NK-92 (cell line): ENCODE data around the gene CDK8.

ENCODE experiments used
- DNase-seq: peaks from one replicate; lab custom pipeline; 2025; ENCODE audit not compliant: unreplicated experiment; lab: John Stamatoyannopoulos, UW

Gene CDK8

DNA sequence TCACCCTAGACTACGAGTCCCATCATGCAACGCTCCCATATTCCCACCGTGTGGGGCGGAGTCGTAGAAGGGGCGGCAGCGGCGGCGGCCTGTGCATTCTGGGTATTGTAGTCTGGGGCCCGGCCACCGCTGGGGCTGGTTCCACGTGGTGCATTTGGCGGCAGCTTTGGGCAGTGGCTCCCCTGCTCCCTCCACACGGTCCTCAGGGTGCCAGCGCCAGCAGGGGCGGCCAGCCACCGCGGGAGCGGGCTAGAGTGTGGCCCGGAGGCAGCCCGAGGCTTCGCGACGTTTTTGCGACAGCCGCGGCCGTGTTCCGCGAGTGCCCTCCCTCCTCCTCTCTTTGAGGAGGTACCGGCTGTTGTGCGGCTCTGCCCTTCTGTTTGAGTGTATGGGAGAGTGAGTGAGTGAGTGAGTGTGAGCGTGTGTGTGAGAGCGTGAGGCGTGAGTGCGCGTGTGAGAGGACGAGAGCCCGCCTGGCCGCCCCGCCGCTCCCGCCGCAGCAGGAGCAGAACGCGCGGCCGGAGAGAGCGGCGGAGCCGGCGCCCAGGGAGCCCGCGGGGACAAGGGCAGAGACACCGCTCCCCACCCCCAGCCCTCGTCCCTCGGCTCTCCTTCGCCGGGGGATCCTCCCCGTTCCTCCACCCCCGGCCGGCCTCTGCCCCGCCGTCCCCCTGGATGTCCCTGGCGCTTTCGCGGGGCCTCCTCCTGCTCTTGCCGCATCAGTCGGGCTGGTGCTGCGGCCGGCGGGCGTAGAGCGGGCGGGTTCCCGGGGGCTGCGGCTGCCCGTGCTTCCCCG is at the start of gene CDK8:
Gene CDK8, plus strand, starts transcription at position 343 of the 796 bp plus-strand sequence. CDS start 513 bp downstream, outside the sequence.
- DNase-seq: peak; percentile 56

DNA sequence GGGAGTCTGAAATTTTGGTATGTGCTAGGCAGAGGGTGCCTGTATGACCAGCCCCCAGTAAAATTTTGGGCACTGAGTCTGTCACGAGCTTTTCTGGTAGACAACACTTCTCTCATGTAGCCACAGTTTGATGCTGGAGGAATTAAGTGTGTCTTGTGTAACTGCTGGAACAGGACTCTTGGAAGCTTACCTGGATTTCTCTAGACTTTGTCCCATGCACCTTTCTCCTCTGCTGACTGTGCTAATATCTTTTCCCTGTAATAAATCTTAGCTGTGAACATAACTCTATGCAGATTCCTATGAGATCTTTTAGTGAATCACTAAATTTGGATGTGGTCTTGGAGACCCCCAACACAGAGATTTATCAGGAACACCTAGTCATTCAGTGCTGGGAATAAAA is 45.6 kb upstream of the CDK8 start:
- DNase-seq: no peak

DNA sequence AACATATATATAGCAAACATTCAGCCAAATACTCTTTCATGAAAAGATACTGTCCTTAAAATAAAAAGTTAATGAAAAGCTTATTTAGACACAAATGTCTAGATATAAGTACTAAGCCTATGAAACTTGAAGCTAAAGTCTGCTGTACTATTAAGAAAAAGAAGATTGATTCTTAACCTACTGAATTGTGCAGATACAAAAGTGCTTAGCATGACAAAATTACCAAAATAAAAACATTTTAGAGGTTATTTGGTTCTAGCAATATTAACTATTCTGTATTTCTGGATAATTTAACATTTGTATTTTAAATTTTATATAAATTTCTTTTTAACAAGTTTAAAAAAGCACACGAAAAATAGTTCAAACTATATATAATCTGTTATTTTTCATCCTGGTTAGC is 40.6 kb upstream of the CDK8 start:
- no peak for DNase-seq

GRCh38 chr13:26213982-26214381 is 39.9 kb upstream of the CDK8 start:
- no peak for DNase-seq

DNA sequence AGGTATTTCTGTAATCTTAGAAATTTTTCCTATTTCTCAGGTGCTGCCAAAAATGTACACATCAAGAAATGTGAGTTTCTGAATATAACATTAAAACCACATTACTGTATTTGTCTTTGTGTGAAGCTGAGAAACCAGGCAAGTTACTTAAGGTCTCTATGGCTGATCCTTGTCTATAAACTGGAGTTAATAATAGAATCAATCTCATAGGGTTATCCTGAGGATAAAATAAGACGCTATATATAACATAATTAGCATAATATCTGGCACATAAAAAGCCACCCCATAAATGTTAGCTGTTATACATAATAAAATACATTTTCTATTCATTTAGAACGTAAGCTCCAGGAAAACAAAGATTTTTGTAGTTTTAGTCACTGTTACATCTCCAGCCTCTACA is 37.9 kb upstream of the CDK8 start:
- DNase-seq: no peak

- no peak for DNase-seq
Observed at GRCh38 chr13:26219726-26220125, 34.2 kb upstream of the CDK8 start.

GRCh38 chr13:26220575-26220974 is 33.4 kb upstream of the CDK8 start:
- DNase-seq: no peak

GRCh38 chr13:26221399-26221720 is 32.6 kb upstream of the CDK8 start:
- DNase-seq: no peak

DNA sequence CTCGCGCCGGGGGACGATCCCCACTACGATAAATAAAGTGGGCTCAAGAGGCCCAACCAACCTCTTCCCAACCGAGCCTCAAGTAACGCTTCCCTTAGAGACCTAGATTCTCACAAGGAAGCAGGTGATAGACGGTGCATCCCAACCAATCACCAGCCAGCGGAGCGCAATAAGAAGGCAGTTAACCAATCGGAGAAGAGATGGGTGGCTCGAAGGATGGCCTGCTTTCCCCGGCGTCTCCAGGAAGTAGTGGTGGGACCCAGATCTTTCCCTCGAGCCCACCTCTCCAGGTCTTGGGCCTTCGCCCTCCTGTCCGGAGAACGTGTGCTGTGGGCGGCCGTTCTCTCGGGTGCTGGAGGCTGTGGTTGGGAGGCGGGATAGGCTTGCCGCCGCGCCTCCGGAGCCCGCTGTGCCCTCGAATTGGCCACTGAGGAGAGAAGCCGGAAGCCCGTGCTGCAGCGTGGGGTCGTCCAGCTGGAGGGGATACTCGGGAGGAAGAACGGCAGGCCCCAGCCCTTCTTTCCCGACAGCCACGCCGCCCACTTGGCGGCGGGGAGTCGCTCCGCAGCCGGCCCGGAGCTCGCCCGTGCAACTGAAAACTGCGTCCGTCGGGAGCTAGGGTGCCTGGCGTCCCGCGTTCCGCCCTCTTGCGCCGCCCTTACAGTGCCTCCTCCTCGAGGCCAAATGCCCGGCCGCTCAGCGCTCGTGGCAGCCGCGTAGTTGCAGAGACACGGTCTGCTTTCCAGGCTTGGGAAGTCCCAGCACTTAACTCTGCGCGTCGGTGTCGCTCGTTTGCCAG is 32.0 kb upstream of the CDK8 start, which contains the start of gene RNF6:
Gene RNF6, minus strand, starts transcription at position 594 of the 799 bp plus-strand sequence. CDS start 2,665 bp downstream, outside the sequence.
- DNase-seq: peak; percentile 37

- DNase-seq: no peak
Observed at GRCh38 chr13:26222520-26223046, 31.3 kb upstream of the CDK8 start.

GRCh38 chr13:26225896-26226617 is 27.9 kb upstream of the CDK8 start:
- DNase-seq: no peak

DNA sequence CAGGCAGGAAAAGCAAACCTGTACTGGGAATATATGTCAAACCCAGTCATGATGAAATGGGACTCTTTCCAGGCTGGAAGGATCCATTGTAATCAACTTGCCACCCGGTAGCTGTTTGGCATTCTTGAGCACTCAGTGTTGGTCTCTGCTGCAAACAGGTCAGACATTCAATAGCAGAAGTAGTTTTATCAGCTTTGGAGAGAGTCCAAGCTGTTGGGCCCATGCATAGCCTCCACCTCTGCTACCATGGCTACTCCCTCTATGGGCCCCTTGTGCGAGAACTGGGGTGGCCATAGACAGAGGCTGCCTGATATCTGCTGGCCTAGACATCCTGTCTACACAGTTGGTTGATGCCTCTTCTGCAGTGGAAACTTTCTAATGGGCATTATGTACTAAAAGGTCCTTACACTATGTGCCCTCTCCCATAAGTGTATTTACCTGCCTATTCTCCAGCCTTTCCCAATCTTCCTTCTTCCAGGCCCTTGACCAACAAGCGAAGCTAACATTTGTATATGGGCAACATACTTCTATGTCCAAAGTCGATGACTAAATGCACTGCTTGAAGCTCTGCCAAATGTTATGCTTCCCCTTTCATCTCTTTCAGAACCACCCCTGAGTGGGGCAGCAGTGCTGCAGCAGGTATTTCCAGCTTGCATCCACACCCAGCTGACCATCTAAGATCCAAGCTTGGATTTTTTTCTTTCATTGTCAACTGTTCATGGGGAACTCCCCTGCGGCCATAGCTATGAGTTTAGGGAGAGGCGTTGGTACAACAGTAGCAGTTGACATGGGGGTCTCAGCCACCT is 26.6 kb upstream of the CDK8 start:
- no peak for DNase-seq

GRCh38 chr13:26228096-26228495 is 25.8 kb upstream of the CDK8 start:
- DNase-seq: no peak

GRCh38 chr13:26229080-26229615 is 24.8 kb upstream of the CDK8 start:
- DNase-seq: no peak

DNA sequence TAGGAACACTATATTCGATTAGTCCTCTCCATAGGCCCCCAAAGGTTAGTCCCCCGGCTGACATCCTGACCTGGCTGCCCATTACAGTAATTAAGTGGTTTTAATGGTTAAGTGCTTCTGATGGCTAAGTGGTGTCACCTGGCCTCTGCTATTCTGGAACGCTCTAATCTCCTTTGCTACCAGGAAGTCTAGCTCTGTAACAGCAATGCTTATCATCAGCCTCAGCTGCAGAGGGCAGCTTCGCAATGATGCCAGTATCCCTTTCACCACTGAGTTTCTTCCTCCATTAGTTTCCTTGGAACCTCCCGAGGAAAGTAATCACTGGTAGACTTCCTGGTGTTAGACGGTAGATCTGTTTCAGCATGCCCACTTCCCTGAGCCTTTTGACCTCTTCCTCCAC is 23.2 kb upstream of the CDK8 start:
- DNase-seq: no peak

- DNase-seq: no peak
Observed at GRCh38 chr13:26236296-26236695, 17.6 kb upstream of the CDK8 start.

- no peak for DNase-seq
Observed at GRCh38 chr13:26246154-26246553, 7.8 kb upstream of the CDK8 start.

GRCh38 chr13:26247011-26247410 is 6.9 kb upstream of the CDK8 start:
- no peak for DNase-seq

GRCh38 chr13:26247608-26248007 is 6.3 kb upstream of the CDK8 start:
- DNase-seq: no peak

GRCh38 chr13:26249551-26249950 is 4.4 kb upstream of the CDK8 start:
- DNase-seq: no peak
